Liver (tissue), 9 donors: ENCODE results near the gene WIPF2. TPM values are rescaled to one million over a fixed set of nuclear protein-coding genes. Genes with fewer than 3 reads are reported as not detected.
A peak's percentile ranks its signal among the peaks of the same experiment; 100 is the strongest.

Experiments used
- DNase-seq: peaks from one replicate; pipeline ENCODE4 v3.0.0-alpha.2; 2017; ENCODE audit warnings: low spot score
- H3K27ac ChIP-seq, 2 donors: one replicate each; pipeline ENCODE4 v1.7.0; 2013; ENCODE audit warnings: inconsistent platforms in 2 of 2, low read length in 2 of 2, control low read depth in 1 of 2, low read depth in 1 of 2, mild to moderate bottlenecking in 1 of 2
- H3K27me3 ChIP-seq, 4 donors: one replicate each; pipeline versions ENCODE4 v1.6.1 to v1.7.0; 2013; ENCODE audit warnings: low read length in 3 of 4, inconsistent platforms in 1 of 4, mild to moderate bottlenecking in 1 of 4, moderate library complexity in 1 of 4; ENCODE audit not compliant: control insufficient read depth in 4 of 4, insufficient read depth in 4 of 4
- H3K36me3 ChIP-seq, 4 donors: one replicate each; pipeline versions ENCODE4 v1.6.1 to v1.7.0; 2013; ENCODE audit warnings: low read length in 3 of 4, mild to moderate bottlenecking in 3 of 4, low read depth in 1 of 4, moderate library complexity in 1 of 4; ENCODE audit not compliant: control insufficient read depth in 4 of 4, insufficient read depth in 3 of 4
- H3K4me1 ChIP-seq, 4 donors: one replicate each; pipeline versions ENCODE4 v1.6.1 to v1.7.0; 2013; ENCODE audit warnings: low read length in 3 of 4, mild to moderate bottlenecking in 3 of 4, moderate library complexity in 1 of 4; ENCODE audit not compliant: control insufficient read depth in 4 of 4, insufficient read depth in 4 of 4
- H3K4me3 ChIP-seq, 3 donors: one replicate each; pipeline versions ENCODE4 v1.6.1 to v1.7.0; 2013; ENCODE audit warnings: low read length in 3 of 3, control low read depth in 1 of 3, low read depth in 1 of 3, mild to moderate bottlenecking in 1 of 3
- H3K9ac ChIP-seq, 2 donors: one replicate each; pipeline ENCODE4 v1.7.0; 2013; ENCODE audit warnings: low read length in 2 of 2, mild to moderate bottlenecking in 2 of 2, moderate library complexity in 2 of 2, control low read depth in 1 of 2, low read depth in 1 of 2
- H3K9me3 ChIP-seq, 4 donors: one replicate each; pipeline versions ENCODE4 v1.6.1 to v1.7.0; 2013; ENCODE audit warnings: low read length in 3 of 4; ENCODE audit not compliant: control insufficient read depth in 4 of 4
- EGR1 ChIP-seq, 2 donors: IDR thresholded peaks; 2 replicates each; pipeline ENCODE4 v1.6.1; 2016 to 2018; ENCODE audit warnings: antibody characterized with exemption in 2 of 2, low read depth in 2 of 2
- FOXA1 ChIP-seq: IDR thresholded peaks from 2 replicates; pipeline ENCODE4 v1.6.1; 2016; ENCODE audit warnings: antibody characterized with exemption
- FOXA2 ChIP-seq: IDR thresholded peaks from 2 replicates; pipeline ENCODE4 v1.6.1; 2016; ENCODE audit warnings: antibody characterized with exemption
- GABPA ChIP-seq, 2 donors: IDR thresholded peaks in 1 of 2; conservative IDR thresholded peaks in 1 of 2; 2 replicates each; pipeline ENCODE4 v1.6.1; 2016; ENCODE audit warnings: antibody characterized with exemption in 2 of 2, mild to moderate bottlenecking in 1 of 2, moderate library complexity in 1 of 2
- HNF4A ChIP-seq, 2 donors: conservative IDR thresholded peaks; 2 replicates each; pipeline ENCODE4 v1.6.1; 2016; ENCODE audit warnings: antibody characterized with exemption in 2 of 2, mild to moderate bottlenecking in 2 of 2
- HNF4G ChIP-seq: IDR thresholded peaks from 2 replicates; pipeline ENCODE4 v1.6.1; 2016; ENCODE audit warnings: antibody characterized with exemption
- JUND ChIP-seq, 2 donors: IDR thresholded peaks; 2 replicates each; pipeline ENCODE4 v1.6.1; 2016; ENCODE audit warnings: antibody characterized with exemption in 2 of 2
- NR2F2 ChIP-seq: IDR thresholded peaks from 2 replicates; pipeline ENCODE4 v1.6.1; 2016; ENCODE audit warnings: antibody characterized with exemption
- RAD21 ChIP-seq, 2 donors: IDR thresholded peaks; 2 replicates each; pipeline ENCODE4 v1.6.1; 2016; ENCODE audit warnings: antibody characterized with exemption in 2 of 2, mild to moderate bottlenecking in 2 of 2
- RXRA ChIP-seq, 2 donors: IDR thresholded peaks; 2 replicates each; pipeline ENCODE4 v1.6.1; 2017 to 2018; ENCODE audit warnings: antibody characterized with exemption in 2 of 2, mild to moderate bottlenecking in 1 of 2
- SP1 ChIP-seq: IDR thresholded peaks from 2 replicates; pipeline ENCODE4 v1.6.1; 2018; ENCODE audit warnings: antibody characterized with exemption, mild to moderate bottlenecking
- TAF1 ChIP-seq: conservative IDR thresholded peaks from 2 replicates; pipeline ENCODE4 v1.6.1; 2016; ENCODE audit warnings: antibody characterized with exemption, mild to moderate bottlenecking
- YY1 ChIP-seq: IDR thresholded peaks from 2 replicates; pipeline ENCODE4 v1.6.1; 2016; ENCODE audit warnings: antibody characterized with exemption, mild to moderate bottlenecking
- WGBS: extraction: QIAGEN DNeasy Blood & Tissue Kit; methylation state at CpG from one replicate; pipeline ENCODE4 v1.1.7; 2013; 5-methylcytosine and 5-hydroxymethylcytosine counted together
- polyA plus RNA-seq, 2 donors: library from polyadenylated mRNA; stranded (reverse) in 1 of 2; unstranded in 1 of 2; fragments of 200-250 nt in 1 of 2; fragments of >200 nt in 1 of 2; fragmentation: Nextera tagmentation in 1 of 2; extraction: Ambion mirVana in 1 of 2; gene quantifications; one replicate each; pipeline versions ENCODE4 v1.2.1 to v1.2.3, GENCODE V29; 2013 to 2015
- total RNA-seq, 2 donors: library from RNA; depleted of rRNA; stranded (reverse); fragments of >200 nt; gene quantifications; one replicate each; pipeline ENCODE4 v1.2.3, GENCODE V29; 2014
- TF ChIP-seq, protein P1 (sequence below): IDR thresholded peaks from 2 replicates; pipeline ENCODE4 v1.6.1; 2016; ENCODE audit warnings: antibody characterized with exemption
- TF ChIP-seq, protein P2 (sequence below): IDR thresholded peaks from 2 replicates; pipeline ENCODE4 v1.6.1; 2016; ENCODE audit warnings: antibody characterized with exemption
- TF ChIP-seq, protein P3 (sequence below): IDR thresholded peaks from 2 replicates; pipeline ENCODE4 v1.6.1; 2016; ENCODE audit warnings: antibody characterized with exemption
- TF ChIP-seq, protein P4 (sequence below): IDR thresholded peaks from 2 replicates; pipeline ENCODE4 v1.6.1; 2016; ENCODE audit warnings: antibody characterized with exemption, mild to moderate bottlenecking
- TF ChIP-seq, protein P5 (sequence below): fragments of 150-350 bp; IDR thresholded peaks from 2 replicates; pipeline ENCODE4 v1.5.1; 2017; ENCODE audit warnings: improper control_type of control experiment, low read depth, low read length; ENCODE audit not compliant: missing input control
- donor health status: healthy.
- donor health status: healthy.
- donor health status: healthy.
- donor health status: healthy.
- donor health status: healthy.

WIPF2 gene
- total and polyA plus RNA-seq, 4 donors, result 4.4 to 5.6 (median 5.2) TPM

DNA sequence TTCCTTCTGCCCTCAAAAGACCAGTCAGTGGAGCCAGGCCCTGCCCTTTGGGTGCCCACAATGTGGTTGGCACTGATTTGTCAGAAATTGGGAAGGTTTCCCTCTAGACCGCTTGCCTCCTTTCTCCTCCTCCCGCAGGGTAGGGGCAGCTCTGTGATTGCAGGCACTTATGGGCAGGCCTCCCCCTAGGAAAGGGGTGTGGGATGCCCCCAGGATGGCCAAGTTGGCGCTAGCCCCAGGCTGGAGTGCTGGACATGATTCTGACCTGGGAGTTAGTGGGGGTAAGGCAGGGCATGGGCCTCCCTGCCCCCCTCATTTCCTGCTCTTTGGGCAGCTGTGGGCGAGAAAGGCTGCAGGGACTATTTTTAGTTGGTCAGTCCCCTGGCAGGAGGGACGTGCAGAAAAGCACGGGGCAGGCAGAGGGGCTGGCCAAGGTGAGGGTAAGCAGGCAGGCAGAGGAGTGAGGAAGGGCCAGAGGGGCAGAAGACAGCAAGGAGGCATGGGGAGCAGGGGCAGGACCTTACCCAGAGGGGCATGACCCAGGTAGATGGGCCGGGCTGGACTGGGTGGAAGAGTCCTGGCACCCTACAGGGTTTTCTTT, 93.1 kb downstream of the WIPF2 start:
- Histone ChIP-seq H3K9ac (no peak overlapping the region), H3K4me3 (no peak overlapping the region), H3K9me3 (no peaks in the 10 kb centered on the region), H3K36me3 (no peaks in the 10 kb centered on the region), H3K27ac (peak overlapping the region; percentile 19 to 58), H3K27me3 (no peaks in the 10 kb centered on the region), H3K4me1 (peaks cover 42 to 82% (median 72%) of the 10 kb centered on the region in 4 donors)
- DNase-seq, result no peak
- 40% methylated on average over 7 of the region's 7 CpGs for WGBS
- TF ChIP-seq, protein P1, sequence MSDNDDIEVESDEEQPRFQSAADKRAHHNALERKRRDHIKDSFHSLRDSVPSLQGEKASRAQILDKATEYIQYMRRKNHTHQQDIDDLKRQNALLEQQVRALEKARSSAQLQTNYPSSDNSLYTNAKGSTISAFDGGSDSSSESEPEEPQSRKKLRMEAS, result no peak
- TF ChIP-seq RAD21 (IDR thresholded peaks at IDR 0.05), result no peak
- no peak for TF ChIP-seq TAF1
- TF ChIP-seq HNF4A (conservative IDR thresholded peaks at IDR 0.05), result no peak
- no peak for TF ChIP-seq NR2F2
- TF ChIP-seq, protein P2, sequence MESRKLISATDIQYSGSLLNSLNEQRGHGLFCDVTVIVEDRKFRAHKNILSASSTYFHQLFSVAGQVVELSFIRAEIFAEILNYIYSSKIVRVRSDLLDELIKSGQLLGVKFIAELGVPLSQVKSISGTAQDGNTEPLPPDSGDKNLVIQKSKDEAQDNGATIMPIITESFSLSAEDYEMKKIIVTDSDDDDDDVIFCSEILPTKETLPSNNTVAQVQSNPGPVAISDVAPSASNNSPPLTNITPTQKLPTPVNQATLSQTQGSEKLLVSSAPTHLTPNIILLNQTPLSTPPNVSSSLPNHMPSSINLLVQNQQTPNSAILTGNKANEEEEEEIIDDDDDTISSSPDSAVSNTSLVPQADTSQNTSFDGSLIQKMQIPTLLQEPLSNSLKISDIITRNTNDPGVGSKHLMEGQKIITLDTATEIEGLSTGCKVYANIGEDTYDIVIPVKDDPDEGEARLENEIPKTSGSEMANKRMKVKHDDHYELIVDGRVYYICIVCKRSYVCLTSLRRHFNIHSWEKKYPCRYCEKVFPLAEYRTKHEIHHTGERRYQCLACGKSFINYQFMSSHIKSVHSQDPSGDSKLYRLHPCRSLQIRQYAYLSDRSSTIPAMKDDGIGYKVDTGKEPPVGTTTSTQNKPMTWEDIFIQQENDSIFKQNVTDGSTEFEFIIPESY, result no peak
- no peak for TF ChIP-seq JUND (IDR thresholded peaks at IDR 0.05)
- TF ChIP-seq, protein P3, sequence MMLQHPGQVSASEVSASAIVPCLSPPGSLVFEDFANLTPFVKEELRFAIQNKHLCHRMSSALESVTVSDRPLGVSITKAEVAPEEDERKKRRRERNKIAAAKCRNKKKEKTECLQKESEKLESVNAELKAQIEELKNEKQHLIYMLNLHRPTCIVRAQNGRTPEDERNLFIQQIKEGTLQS, result no peak
- TF ChIP-seq, protein P4, sequence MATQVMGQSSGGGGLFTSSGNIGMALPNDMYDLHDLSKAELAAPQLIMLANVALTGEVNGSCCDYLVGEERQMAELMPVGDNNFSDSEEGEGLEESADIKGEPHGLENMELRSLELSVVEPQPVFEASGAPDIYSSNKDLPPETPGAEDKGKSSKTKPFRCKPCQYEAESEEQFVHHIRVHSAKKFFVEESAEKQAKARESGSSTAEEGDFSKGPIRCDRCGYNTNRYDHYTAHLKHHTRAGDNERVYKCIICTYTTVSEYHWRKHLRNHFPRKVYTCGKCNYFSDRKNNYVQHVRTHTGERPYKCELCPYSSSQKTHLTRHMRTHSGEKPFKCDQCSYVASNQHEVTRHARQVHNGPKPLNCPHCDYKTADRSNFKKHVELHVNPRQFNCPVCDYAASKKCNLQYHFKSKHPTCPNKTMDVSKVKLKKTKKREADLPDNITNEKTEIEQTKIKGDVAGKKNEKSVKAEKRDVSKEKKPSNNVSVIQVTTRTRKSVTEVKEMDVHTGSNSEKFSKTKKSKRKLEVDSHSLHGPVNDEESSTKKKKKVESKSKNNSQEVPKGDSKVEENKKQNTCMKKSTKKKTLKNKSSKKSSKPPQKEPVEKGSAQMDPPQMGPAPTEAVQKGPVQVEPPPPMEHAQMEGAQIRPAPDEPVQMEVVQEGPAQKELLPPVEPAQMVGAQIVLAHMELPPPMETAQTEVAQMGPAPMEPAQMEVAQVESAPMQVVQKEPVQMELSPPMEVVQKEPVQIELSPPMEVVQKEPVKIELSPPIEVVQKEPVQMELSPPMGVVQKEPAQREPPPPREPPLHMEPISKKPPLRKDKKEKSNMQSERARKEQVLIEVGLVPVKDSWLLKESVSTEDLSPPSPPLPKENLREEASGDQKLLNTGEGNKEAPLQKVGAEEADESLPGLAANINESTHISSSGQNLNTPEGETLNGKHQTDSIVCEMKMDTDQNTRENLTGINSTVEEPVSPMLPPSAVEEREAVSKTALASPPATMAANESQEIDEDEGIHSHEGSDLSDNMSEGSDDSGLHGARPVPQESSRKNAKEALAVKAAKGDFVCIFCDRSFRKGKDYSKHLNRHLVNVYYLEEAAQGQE, result no peak
- TF ChIP-seq GABPA (IDR thresholded peaks at IDR 0.05 in 1 of 2, conservative IDR thresholded peaks at IDR 0.05 in 1 of 2), result no peak
- TF ChIP-seq, protein P5, sequence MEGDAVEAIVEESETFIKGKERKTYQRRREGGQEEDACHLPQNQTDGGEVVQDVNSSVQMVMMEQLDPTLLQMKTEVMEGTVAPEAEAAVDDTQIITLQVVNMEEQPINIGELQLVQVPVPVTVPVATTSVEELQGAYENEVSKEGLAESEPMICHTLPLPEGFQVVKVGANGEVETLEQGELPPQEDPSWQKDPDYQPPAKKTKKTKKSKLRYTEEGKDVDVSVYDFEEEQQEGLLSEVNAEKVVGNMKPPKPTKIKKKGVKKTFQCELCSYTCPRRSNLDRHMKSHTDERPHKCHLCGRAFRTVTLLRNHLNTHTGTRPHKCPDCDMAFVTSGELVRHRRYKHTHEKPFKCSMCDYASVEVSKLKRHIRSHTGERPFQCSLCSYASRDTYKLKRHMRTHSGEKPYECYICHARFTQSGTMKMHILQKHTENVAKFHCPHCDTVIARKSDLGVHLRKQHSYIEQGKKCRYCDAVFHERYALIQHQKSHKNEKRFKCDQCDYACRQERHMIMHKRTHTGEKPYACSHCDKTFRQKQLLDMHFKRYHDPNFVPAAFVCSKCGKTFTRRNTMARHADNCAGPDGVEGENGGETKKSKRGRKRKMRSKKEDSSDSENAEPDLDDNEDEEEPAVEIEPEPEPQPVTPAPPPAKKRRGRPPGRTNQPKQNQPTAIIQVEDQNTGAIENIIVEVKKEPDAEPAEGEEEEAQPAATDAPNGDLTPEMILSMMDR, result no peak
- no peak for TF ChIP-seq EGR1 (IDR thresholded peaks at IDR 0.05; ENCODE audit: low read depth in 2 of 2)
- TF ChIP-seq RXRA (IDR thresholded peaks at IDR 0.05), result no peak
- no peak for TF ChIP-seq FOXA2
- TF ChIP-seq SP1, result no peak
- no peak for TF ChIP-seq HNF4G
- no peak for TF ChIP-seq YY1
- TF ChIP-seq FOXA1, result no peak
